Umbilical cord (tissue), 1 donor: ENCODE measurements around the gene DCAF8L1. TPM values are rescaled to one million over a fixed set of nuclear protein-coding genes. Genes with fewer than 3 reads are reported as not detected.

Experiments
- total RNA-seq: library from RNA; depleted of rRNA; stranded (reverse); fragments of >200 nt; gene quantifications from one replicate; pipeline ENCODE4 v1.2.3, GENCODE V29; 2014; ENCODE audit warnings: low replicate concordance; ENCODE audit not compliant: insufficient read depth

The DCAF8L1 gene
- total RNA-seq, 1 donor from 2014 or later, result 0.48 TPM

Other genes starting within 250 kb of the DCAF8L1 start
- 2.4 TPM for gene MAGEB10, start 173.5 kb downstream of the DCAF8L1 start, total RNA-seq